ENCODE results near the gene GRM2. TPM values are rescaled to one million over a fixed set of nuclear protein-coding genes. Genes with fewer than 3 reads are reported as not detected.

GRM2 gene
- total and polyA plus RNA-seq, 12 donors: 0.04 to 0.48 (median 0.17) TPM; not detected in 3

DNA sequence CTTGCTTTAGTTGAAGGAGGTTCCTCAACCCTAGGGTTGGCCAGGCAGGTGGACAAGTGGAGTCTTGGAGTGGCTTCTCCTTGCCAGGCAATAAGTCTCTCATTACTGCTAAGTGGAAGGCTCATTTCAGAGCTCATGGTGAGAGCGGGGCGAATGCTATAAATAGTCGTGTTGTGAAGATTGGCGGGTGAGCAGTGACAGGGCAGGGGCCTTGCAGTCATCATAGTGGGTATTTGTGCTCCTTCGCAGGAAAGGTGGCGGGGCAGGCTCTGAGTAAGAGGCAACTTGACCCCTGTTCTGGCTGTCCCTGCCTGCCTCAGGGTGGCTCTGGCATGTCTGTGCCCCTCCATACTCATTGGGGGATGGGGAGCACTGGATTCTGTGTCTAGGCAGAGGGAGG, 8.7 kb upstream of the GRM2 start:
- Histone ChIP-seq H3K4me1 (replicated peaks in 1 of 2) (no peaks in the 10 kb centered on the region), H3K36me3 (replicated peaks in 1 of 2) (peaks cover 0 to 47% of the 10 kb centered on the region in 2 donors), H3K27ac (no peak overlapping the region), H3K4me3 (no peak overlapping the region), H3K27me3 (no peaks in the 10 kb centered on the region), H3K9me3 (replicated peaks in 1 of 3) (no peaks in the 10 kb centered on the region)
- TF ChIP-seq POLR2A (IDR thresholded peaks at IDR 0.05): no peak
- intact Hi-C loops (cut with DNase I): no loop called here
- DNase-seq: no peak
- WGBS, 4 donors: 91 to 98% (median 96%) methylated on average over 6 of the region's 6 CpGs

DNA sequence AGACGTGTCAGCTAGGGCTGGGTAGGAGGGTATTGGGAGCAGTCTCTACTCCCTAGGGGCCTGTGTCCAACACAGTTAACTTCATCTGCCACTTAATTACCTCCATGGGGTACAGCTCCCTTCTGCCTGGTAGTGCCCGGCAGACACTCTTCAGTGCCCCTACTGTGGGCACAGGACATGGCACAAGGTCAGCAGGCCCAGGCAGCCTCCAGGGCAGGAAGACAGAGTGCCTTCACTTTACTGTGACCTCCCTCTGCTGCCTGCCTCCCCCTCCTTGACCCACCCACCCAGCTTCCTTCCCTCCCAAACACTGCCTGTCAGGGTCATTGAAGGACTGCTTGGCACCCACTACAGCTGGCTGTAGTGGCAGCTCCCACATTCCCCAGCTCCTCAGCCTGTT, 6.5 kb upstream of the GRM2 start:
- TF ChIP-seq, protein P1, sequence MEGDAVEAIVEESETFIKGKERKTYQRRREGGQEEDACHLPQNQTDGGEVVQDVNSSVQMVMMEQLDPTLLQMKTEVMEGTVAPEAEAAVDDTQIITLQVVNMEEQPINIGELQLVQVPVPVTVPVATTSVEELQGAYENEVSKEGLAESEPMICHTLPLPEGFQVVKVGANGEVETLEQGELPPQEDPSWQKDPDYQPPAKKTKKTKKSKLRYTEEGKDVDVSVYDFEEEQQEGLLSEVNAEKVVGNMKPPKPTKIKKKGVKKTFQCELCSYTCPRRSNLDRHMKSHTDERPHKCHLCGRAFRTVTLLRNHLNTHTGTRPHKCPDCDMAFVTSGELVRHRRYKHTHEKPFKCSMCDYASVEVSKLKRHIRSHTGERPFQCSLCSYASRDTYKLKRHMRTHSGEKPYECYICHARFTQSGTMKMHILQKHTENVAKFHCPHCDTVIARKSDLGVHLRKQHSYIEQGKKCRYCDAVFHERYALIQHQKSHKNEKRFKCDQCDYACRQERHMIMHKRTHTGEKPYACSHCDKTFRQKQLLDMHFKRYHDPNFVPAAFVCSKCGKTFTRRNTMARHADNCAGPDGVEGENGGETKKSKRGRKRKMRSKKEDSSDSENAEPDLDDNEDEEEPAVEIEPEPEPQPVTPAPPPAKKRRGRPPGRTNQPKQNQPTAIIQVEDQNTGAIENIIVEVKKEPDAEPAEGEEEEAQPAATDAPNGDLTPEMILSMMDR (IDR thresholded peaks at IDR 0.05): no peak
- no peak for TF ChIP-seq POLR2A (IDR thresholded peaks at IDR 0.05)
- DNase-seq: no peak
- H3K27ac ChIP-seq: no peak overlapping the region
- no peaks in the 10 kb centered on the region for H3K4me1 ChIP-seq (replicated peaks in 1 of 2)
- H3K27me3 ChIP-seq: no peaks in the 10 kb centered on the region
- WGBS, 4 donors: 78 to 100% (median 91%) methylated on average over 1 to 2 of the region's 2 CpGs
- peaks cover 0 to 55% of the 10 kb centered on the region in 2 donors for H3K36me3 ChIP-seq (replicated peaks in 1 of 2)
- no peaks in the 10 kb centered on the region for H3K9me3 ChIP-seq (replicated peaks in 1 of 3)
- no peak overlapping the region for H3K4me3 ChIP-seq
- intact Hi-C loops (cut with DNase I): no loop called here

DNA sequence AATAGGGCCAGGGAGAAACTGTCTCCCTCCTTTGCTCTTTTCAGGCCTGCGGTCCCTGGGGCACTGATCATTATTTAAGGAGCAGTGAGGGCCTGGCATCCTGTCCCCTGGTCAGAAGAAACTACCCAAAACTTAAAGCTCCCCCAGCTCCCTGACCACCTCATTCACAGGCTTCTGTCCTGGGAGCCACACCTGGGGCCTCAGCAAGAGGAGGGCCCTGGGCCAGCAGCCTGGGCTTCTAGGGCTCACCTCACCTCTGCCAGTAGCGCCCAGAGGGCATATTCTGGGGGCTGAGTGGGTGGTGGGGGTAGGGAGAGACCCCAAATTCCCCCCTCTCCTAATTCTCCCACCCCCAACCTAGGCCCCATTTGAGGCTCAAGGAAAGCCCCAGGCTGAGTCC, 4.7 kb upstream of the GRM2 start:
- DNase-seq: no peak
- TF ChIP-seq, protein P1 (IDR thresholded peaks at IDR 0.05): no peak
- Histone ChIP-seq H3K4me3 (no peak overlapping the region), H3K9me3 (replicated peaks in 1 of 3) (no peaks in the 10 kb centered on the region), H3K27me3 (no peaks in the 10 kb centered on the region), H3K4me1 (replicated peaks in 1 of 2) (peaks cover 0 to 2% of the 10 kb centered on the region in 2 donors), H3K36me3 (replicated peaks in 1 of 2) (peaks cover 0 to 50% of the 10 kb centered on the region in 2 donors), H3K27ac (no peak overlapping the region)
- intact Hi-C loops (cut with DNase I): no loop called here
- WGBS, 4 donors: 88 to 100% (median 97%) methylated on average over 1 to 2 of the region's 2 CpGs

DNA sequence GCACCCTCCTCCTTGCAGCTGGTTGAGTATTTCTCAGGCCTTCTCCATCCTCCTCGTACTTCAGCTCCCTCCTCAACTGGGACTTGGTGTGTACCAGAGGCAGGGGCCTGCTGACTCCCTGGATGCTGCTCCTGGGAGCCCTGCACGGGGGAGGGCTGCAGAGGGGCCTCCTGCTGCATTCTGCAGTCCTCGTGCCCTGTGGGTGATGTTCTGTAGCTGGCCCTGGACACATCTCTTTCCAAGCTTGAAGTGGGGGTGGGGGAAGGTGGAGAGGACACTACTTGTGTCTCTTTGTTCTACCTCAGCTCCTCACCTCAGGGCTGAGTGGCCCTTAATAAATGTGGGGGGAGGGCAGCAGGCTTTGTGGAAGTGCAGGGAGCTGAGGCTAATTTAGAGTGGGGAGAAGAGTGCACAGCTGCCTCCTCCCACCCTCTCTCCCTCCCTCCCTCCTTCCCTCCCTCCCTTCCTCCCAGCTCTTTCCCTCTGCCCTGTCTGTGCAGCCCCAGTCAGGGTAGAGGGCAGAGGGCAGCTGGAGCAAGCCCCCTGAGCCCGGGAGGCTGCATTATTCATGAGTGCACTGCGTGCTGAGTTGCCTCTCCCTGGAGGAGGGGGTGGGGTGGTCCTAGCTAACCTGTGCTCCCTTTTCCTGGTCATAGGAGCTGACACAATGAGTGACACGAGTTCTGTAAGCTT, 3.7 kb upstream of the GRM2 start:
- intact Hi-C loops (cut with DNase I): no loop called here
- WGBS, 4 donors: 53 to 74% (median 71%) methylated on average over 5 to 6 of the region's 6 CpGs
- TF ChIP-seq, protein P1 (IDR thresholded peaks at IDR 0.05): no peak

More for the DNA sequence above, 3.7 kb upstream of the GRM2 start:
- DNase-seq: no peak
- H3K36me3 ChIP-seq (replicated peaks in 1 of 2): peaks cover 0 to 39% of the 10 kb centered on the region in 2 donors
- H3K4me3 ChIP-seq: no peak overlapping the region
- H3K4me1 ChIP-seq (replicated peaks in 1 of 2): peaks cover 0 to 5% of the 10 kb centered on the region in 2 donors
- H3K9me3 ChIP-seq (replicated peaks in 1 of 3): no peaks in the 10 kb centered on the region
- no peaks in the 10 kb centered on the region for H3K27me3 ChIP-seq
- no peak overlapping the region for H3K27ac ChIP-seq

All from adrenal gland (tissue), 12 donors.